NT2/D1 (cell line): ENCODE measurements around the gene CMTR2.
"Not testable (repeated sequence)": the region's sequence is repeated elsewhere in the genome, so short reads cannot be mapped to it uniquely, and the experiment has no call there.

Experiments
- DNase-seq: peaks from one replicate; pipeline ENCODE4 v3.0.0-alpha.2; 2011; ENCODE audit warnings: low read depth, low spot score
- H3K27me3 ChIP-seq: 2 replicates; pipeline ENCODE4 v1.6.0; 2011; ENCODE audit warnings: mild to moderate bottlenecking; ENCODE audit not compliant: insufficient read length, insufficient read depth
- H3K36me3 ChIP-seq: 2 replicates; pipeline ENCODE4 v1.6.1; 2011; ENCODE audit warnings: mild to moderate bottlenecking, low read length, mixed read lengths; ENCODE audit not compliant: insufficient read depth, insufficient read length
- H3K4me1 ChIP-seq: 2 replicates; pipeline ENCODE4 v1.5.1; 2011; ENCODE audit not compliant: insufficient read depth, insufficient read length
- H3K4me3 ChIP-seq: 2 replicates; pipeline ENCODE4 v1.5.1; 2011; ENCODE audit warnings: low read depth; ENCODE audit not compliant: insufficient read length
- H3K9ac ChIP-seq: 2 replicates; pipeline ENCODE4 v1.6.0; 2011; ENCODE audit warnings: low read depth; ENCODE audit not compliant: insufficient read length
- H3K9me3 ChIP-seq: 2 replicates; pipeline ENCODE4 v1.5.1; 2011; ENCODE audit warnings: mild to moderate bottlenecking, low read length; ENCODE audit not compliant: insufficient read depth
- SUZ12 ChIP-seq: IDR thresholded peaks from 2 replicates; pipeline ENCODE4 v1.6.1; 2011; ENCODE audit not compliant: insufficient read length, insufficient read depth; ENCODE audit errors: extremely low read depth
- YY1 ChIP-seq: IDR thresholded peaks from 2 replicates; pipeline ENCODE4 v1.6.1; 2011; ENCODE audit not compliant: insufficient read length, insufficient read depth
- ZNF274 ChIP-seq: IDR thresholded peaks from 2 replicates; pipeline ENCODE4 v1.6.1; 2011; ENCODE audit warnings: mild to moderate bottlenecking, low read depth, low read length

Gene CMTR2

DNA sequence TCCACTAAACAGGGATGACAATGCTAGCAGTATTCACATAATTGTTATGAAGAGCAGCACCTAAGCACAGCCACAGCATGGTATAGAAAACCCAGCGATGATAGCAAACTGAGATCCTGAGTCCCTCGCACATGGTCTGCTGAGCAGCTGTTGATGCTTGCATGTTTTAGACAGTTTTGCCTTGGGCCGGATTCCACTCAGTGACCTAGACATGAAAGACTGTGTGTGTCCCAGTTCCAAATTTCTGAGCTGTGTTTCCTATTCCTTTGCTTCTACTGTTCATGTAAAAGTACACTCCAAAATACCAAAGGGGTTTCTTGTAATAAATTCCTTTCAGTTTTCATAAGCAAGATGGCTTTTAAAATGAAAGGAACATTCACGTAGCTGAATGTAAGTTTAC lies 30.8 kb upstream of the CMTR2 start:
- Histone ChIP-seq H3K9me3 (no peaks in the 10 kb centered on the region), H3K4me3 (no peak overlapping the region), H3K9ac (no peak overlapping the region), H3K27me3 (no peaks in the 10 kb centered on the region), H3K4me1 (no peaks in the 10 kb centered on the region), H3K36me3 (no peaks in the 10 kb centered on the region)
- TF ChIP-seq ZNF274 (no peak), YY1 (no peak), SUZ12 (no peak)
- DNase-seq, result no peak

DNA sequence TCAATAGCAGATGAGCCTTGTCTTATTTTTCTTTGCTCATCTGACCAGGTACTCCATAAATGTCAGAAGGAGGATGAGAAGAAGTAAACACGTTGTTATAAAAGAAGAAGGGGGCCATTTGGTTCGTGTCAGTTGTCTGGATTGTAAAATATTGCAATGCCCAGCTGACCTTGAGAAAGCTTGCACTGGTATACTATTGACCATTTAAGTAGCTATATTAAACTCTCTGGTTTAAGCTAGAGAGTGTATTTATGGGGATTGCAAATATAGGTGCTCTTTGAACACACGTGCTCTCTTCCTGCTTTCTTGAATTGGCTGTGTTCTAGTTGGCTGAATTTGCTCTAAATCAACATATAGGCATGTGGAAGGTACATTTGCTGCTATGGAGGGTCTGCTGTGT lies 26.1 kb upstream of the CMTR2 start:
- no peak for DNase-seq
- no peak overlapping the region for H3K4me3 ChIP-seq
- TF ChIP-seq YY1 (no peak), ZNF274 (no peak), SUZ12 (no peak)

GRCh38 chr16:71313591-71313990 lies 24.4 kb upstream of the CMTR2 start:
- not testable (repeated sequence) for H3K4me3 ChIP-seq, H3K36me3 ChIP-seq, DNase-seq, H3K27me3 ChIP-seq, H3K9me3 ChIP-seq, H3K4me1 ChIP-seq, H3K9ac ChIP-seq

More for the DNA sequence above, 26.1 kb upstream of the CMTR2 start:
- H3K36me3 ChIP-seq, result no peaks in the 10 kb centered on the region
- H3K9me3 ChIP-seq, result no peaks in the 10 kb centered on the region
- no peaks in the 10 kb centered on the region for H3K4me1 ChIP-seq
- H3K27me3 ChIP-seq, result no peaks in the 10 kb centered on the region
- no peak overlapping the region for H3K9ac ChIP-seq

- Histone ChIP-seq H3K9me3 (no peaks in the 10 kb centered on the region), H3K36me3 (no peaks in the 10 kb centered on the region), H3K9ac (no peak overlapping the region), H3K27me3 (no peaks in the 10 kb centered on the region), H3K4me3 (no peak overlapping the region), H3K4me1 (no peaks in the 10 kb centered on the region)
- TF ChIP-seq ZNF274 (no peak), YY1 (no peak), SUZ12 (no peak)
- peak; percentile 55 for DNase-seq
Measured at GRCh38 chr16:71311553-71312158, 22.5 kb upstream of the CMTR2 start.

- H3K36me3 ChIP-seq, result no peaks in the 10 kb centered on the region
- no peaks in the 10 kb centered on the region for H3K27me3 ChIP-seq
- TF ChIP-seq SUZ12 (no peak), YY1 (no peak), ZNF274 (no peak)
- H3K4me1 ChIP-seq, result no peaks in the 10 kb centered on the region
- DNase-seq, result no peak
- no peak overlapping the region for H3K9ac ChIP-seq
- no peak overlapping the region for H3K4me3 ChIP-seq
- no peaks in the 10 kb centered on the region for H3K9me3 ChIP-seq
Measured at GRCh38 chr16:71303938-71304337, 14.7 kb upstream of the CMTR2 start.

GRCh38 chr16:71297341-71297634 lies 8.1 kb upstream of the CMTR2 start:
- TF ChIP-seq SUZ12, result no peak
- no peak for TF ChIP-seq YY1
- no peak for TF ChIP-seq ZNF274
- Histone ChIP-seq H3K4me1 (no peaks in the 10 kb centered on the region), H3K9ac (no peak overlapping the region), H3K27me3 (no peaks in the 10 kb centered on the region), H3K9me3 (no peaks in the 10 kb centered on the region), H3K36me3 (no peaks in the 10 kb centered on the region), H3K4me3 (no peak overlapping the region)
- no peak for DNase-seq

DNA sequence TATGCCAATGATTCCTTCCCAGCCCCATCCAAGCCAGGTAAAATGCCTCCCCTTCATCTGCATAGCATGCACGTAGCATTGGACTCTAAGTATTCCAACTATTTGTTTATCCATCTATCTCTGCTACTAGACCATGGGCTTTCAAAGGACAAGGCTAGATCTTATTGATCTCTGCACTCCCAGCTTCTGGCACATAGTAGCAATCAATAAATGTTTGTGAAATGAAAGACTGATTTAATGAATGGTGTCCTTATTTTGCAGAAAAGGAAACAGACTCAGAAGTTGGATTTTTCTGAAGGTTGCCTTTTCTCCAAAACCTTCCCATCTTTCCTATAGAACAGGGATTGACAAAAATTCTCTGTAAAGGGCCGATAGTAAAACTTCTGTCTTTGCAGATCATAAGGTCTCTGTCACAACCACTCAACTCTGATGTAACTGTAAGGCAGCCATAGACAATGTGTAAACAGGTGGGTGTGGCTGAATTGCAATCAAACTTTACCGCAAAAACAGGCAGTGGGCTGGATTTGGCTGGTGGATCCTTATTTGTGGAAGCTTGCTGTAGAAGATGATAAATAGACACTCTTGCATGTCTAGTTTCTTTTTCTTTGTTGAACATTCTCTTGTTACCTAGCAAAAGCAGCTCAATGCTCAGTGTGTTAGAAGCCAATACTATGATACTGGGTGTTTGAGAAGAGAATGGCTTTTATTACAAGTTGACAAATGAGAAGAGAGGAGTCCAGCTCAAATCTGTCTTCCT lies 7.6 kb upstream of the CMTR2 start:
- Histone ChIP-seq H3K9me3 (no peaks in the 10 kb centered on the region), H3K4me1 (no peaks in the 10 kb centered on the region), H3K27me3 (no peaks in the 10 kb centered on the region), H3K4me3 (no peak overlapping the region), H3K36me3 (no peaks in the 10 kb centered on the region), H3K9ac (no peak overlapping the region)
- no peak for DNase-seq
- TF ChIP-seq ZNF274, result no peak
- TF ChIP-seq SUZ12, result no peak
- no peak for TF ChIP-seq YY1
